ENCODE measurements around the gene RHBDL3.

- TF ChIP-seq CTCF (IDR thresholded peaks at IDR 0.05; ENCODE audit: borderline replicate concordance, extremely low read depth, low read length, poor library complexity, severe bottlenecking) (no peak), EZH2 (IDR thresholded peaks at IDR 0.05; ENCODE audit: borderline replicate concordance, low read depth, low read length, severe bottlenecking) (no peak)
These were observed 83.8 kb downstream of the RHBDL3 start for GRCh38 chr17:32349503-32349853.

Data from DND-41 (cell line).